ENCODE data around the gene ZNF511.

- TF ChIP-seq CTCF (IDR thresholded peaks at IDR 0.05; ENCODE audit: low read length) (no peak), EZH2 (optimal IDR thresholded peaks at IDR 0.05; ENCODE audit: low read depth, low read length) (no peak)
Observed at GRCh38 chr10:133353202-133353959, 44.7 kb downstream of the ZNF511 start.
